ENCODE results near the gene DDX51.

DDX51 gene

GRCh38 chr12:132174839-132175490 lies 30.8 kb upstream of the DDX51 start:
- Histone ChIP-seq H3K36me3 (ENCODE audit: insufficient read depth, low read length) (no peaks in the 10 kb centered on the region), H3K9me3 (ENCODE audit: insufficient read depth, low read depth, low read length) (no peaks in the 10 kb centered on the region), H2AFZ (ENCODE audit: low read length) (no peak overlapping the region), H3K9ac (ENCODE audit: low read depth, low read length, poor library complexity, severe bottlenecking) (no peak overlapping the region), H3K4me2 (ENCODE audit: low read depth, low read length, poor library complexity, severe bottlenecking) (no peak overlapping the region), H3K9me2 (replicated peaks; ENCODE audit: low read depth, low read length) (no peaks in the 10 kb centered on the region), H3K79me2 (ENCODE audit: insufficient read depth, low read length) (no peaks in the 10 kb centered on the region), H3F3A (ENCODE audit: low read depth) (peaks cover under 1% of the 10 kb centered on the region; the same call in 1 of the 2 replicates), H3K4me1 (ENCODE audit: insufficient read depth, low read length, poor library complexity, severe bottlenecking) (peaks cover 24% of the 10 kb centered on the region), H4K20me1 (ENCODE audit: insufficient read depth, low read length, poor library complexity, severe bottlenecking) (no peaks in the 10 kb centered on the region), H3K4me3 (ENCODE audit: low read length, poor library complexity, severe bottlenecking) (no peak overlapping the region), H3K27me3 (ENCODE audit: insufficient read depth, low read length, poor library complexity, severe bottlenecking) (no peaks in the 10 kb centered on the region)
- no peak for TF ChIP-seq EZH2phosphoT487 (IDR thresholded peaks at IDR 0.05; ENCODE audit: borderline replicate concordance)
- TF ChIP-seq CTCF (conservative IDR thresholded peaks at IDR 0.05; ENCODE audit: low read length): no peak

DNA sequence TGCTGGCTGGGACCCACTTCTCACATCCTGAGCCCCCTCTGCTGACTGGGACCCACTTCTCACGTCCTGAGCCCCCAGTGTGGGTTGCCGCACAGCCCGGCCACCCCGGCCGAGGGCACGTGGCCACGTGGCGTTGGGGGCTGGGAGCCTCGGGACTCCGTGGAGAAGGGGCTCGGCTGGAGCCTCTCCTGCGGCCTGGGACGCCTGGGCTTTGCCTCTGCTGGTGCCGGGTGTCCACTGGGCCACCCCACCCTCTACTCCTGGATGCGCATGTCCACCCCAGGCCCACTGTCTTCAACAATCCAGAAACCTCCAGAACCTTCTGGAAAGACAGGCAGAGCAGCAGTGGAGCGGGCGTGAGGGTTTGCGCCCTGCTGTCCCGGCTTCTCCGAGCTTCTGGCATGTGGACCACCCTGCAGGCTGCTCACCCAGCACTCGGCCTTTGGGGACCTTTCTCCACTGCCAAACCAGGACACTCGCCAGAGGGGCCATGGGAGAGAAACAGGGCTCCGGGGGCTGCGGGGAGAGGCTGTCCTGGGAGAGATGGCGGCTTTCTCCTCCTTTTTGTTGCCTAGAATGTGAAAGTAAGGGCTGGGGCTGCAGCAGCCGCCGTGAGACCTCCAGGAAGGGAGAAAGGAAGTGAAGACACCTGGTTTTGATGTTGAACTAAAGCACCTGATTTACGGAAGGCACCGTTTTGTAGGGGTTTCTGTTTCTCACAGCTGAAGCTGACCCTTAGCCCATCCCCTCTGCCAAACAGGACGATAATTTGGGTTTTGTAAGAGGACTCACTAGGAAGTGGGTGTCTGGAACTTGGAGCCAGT lies 30.1 kb upstream of the DDX51 start:
- Histone ChIP-seq H3K9me2 (replicated peaks; ENCODE audit: low read depth, low read length) (no peaks in the 10 kb centered on the region), H3K79me2 (ENCODE audit: insufficient read depth, low read length) (no peaks in the 10 kb centered on the region), H3K4me2 (ENCODE audit: low read depth, low read length, poor library complexity, severe bottlenecking) (no peak overlapping the region), H3K9me3 (ENCODE audit: insufficient read depth, low read depth, low read length) (no peaks in the 10 kb centered on the region), H3K36me3 (ENCODE audit: insufficient read depth, low read length) (no peaks in the 10 kb centered on the region), H3F3A (ENCODE audit: low read depth) (peaks cover 3% of the 10 kb centered on the region; the same call in 1 of the 2 replicates), H3K27me3 (ENCODE audit: insufficient read depth, low read length, poor library complexity, severe bottlenecking) (no peaks in the 10 kb centered on the region), H3K4me1 (ENCODE audit: insufficient read depth, low read length, poor library complexity, severe bottlenecking) (peaks cover 24% of the 10 kb centered on the region), H3K4me3 (ENCODE audit: low read length, poor library complexity, severe bottlenecking) (no peak overlapping the region), H2AFZ (ENCODE audit: low read length) (no peak overlapping the region), H4K20me1 (ENCODE audit: insufficient read depth, low read length, poor library complexity, severe bottlenecking) (no peaks in the 10 kb centered on the region), H3K9ac (ENCODE audit: low read depth, low read length, poor library complexity, severe bottlenecking) (no peak overlapping the region)
- TF ChIP-seq EZH2phosphoT487 (IDR thresholded peaks at IDR 0.05; ENCODE audit: borderline replicate concordance) (no peak), CTCF (conservative IDR thresholded peaks at IDR 0.05; ENCODE audit: low read length) (no peak)

DNA sequence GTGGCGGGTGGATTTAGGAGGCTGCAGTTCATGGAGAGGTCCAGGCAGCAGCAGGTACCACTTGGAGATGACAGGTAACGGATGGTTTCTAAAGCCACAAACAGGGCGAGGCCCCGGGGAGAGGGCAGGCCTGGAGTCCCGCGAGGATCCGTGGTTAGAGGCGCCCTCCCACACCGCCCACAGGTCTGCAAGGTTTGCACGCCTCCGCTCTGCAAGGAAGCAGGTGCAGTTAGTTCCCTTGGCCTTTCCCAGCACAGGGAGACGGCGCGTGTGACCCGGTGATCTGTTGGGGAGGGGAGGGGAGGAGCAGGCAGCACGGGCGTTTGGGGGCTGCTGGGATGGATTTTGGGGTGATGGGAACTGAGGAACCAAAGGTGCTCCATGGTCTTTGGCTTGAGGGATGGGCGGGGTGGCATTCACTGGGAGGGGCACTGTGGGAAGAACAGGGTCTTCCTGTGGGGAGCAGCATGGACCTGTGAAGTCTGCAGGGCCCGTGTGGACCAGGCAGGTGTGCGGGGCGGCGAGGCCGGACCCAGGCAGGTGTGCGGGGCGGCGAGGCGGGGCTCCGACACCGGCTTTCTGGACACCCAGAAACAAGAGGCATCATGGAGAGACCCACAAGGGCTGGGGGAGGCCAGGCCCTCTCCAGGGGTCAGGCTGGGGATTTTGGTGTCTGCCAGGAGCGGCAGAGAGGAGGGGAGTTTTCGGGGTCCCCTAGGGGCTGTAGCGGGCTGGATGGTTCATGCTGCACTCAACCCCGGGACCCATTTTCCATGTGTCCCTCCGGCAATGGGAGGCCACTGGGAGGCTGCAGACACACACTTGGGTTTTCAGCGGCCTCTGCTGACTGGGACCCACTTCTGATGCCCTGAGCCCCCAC lies 29.3 kb upstream of the DDX51 start:
- no peak overlapping the region for H3K4me3 ChIP-seq (ENCODE audit: low read length, poor library complexity, severe bottlenecking)
- H3F3A ChIP-seq (ENCODE audit: low read depth): peaks cover 3% of the 10 kb centered on the region; the same call in 1 of the 2 replicates
- no peaks in the 10 kb centered on the region for H3K27me3 ChIP-seq (ENCODE audit: insufficient read depth, low read length, poor library complexity, severe bottlenecking)
- no peaks in the 10 kb centered on the region for H3K79me2 ChIP-seq (ENCODE audit: insufficient read depth, low read length)
- H3K36me3 ChIP-seq (ENCODE audit: insufficient read depth, low read length): no peaks in the 10 kb centered on the region
- peaks cover 16% of the 10 kb centered on the region for H3K4me1 ChIP-seq (ENCODE audit: insufficient read depth, low read length, poor library complexity, severe bottlenecking)
- H3K9ac ChIP-seq (ENCODE audit: low read depth, low read length, poor library complexity, severe bottlenecking): no peak overlapping the region
- H4K20me1 ChIP-seq (ENCODE audit: insufficient read depth, low read length, poor library complexity, severe bottlenecking): no peaks in the 10 kb centered on the region
- no peaks in the 10 kb centered on the region for H3K9me2 ChIP-seq (replicated peaks; ENCODE audit: low read depth, low read length)
- TF ChIP-seq EZH2phosphoT487 (IDR thresholded peaks at IDR 0.05; ENCODE audit: borderline replicate concordance) (no peak), CTCF (conservative IDR thresholded peaks at IDR 0.05; ENCODE audit: low read length) (no peak)
- H2AFZ ChIP-seq (ENCODE audit: low read length): no peak overlapping the region
- no peak overlapping the region for H3K4me2 ChIP-seq (ENCODE audit: low read depth, low read length, poor library complexity, severe bottlenecking)
- H3K9me3 ChIP-seq (ENCODE audit: insufficient read depth, low read depth, low read length): no peaks in the 10 kb centered on the region
